Fibroblast of lung (primary cell): ENCODE data around the gene ANXA4.

Source experiments
- CTCF ChIP-seq, 2 donors: IDR thresholded peaks in 1 of 2; conservative IDR thresholded peaks in 1 of 2; 1 replicate in 1 of 2; 2 replicates in 1 of 2; pipeline ENCODE4 v1.5.1; 2011 to 2012; ENCODE audit warnings: low read length in 2 of 2, control low read depth in 1 of 2, inconsistent platforms in 1 of 2, low read depth in 1 of 2, mild to moderate bottlenecking in 1 of 2
- EZH2 ChIP-seq: IDR thresholded peaks from 2 replicates; pipeline ENCODE4 v1.5.1; 2012; ENCODE audit warnings: low read length, control low read depth, mild to moderate bottlenecking; ENCODE audit errors: missing control alignments

GRCh38 chr2:69729781-69730180 lies 12.2 kb upstream of the ANXA4 start:
- TF ChIP-seq CTCF (conservative IDR thresholded peaks at IDR 0.05 in 1 of 2, IDR thresholded peaks at IDR 0.05 in 1 of 2; ENCODE audit: low read depth in 1 of 2, low read length in 2 of 2) (no peak), EZH2 (no peak)
